CD4-positive, alpha-beta T cell treated with Interleukin-2 at 100 ng/mL for 4 hours (primary cell): Measurements from ENCODE around the gene ADAMTS14.

ENCODE experiments used
- DNase-seq: peaks from one replicate; pipeline ENCODE4 v3.0.0-alpha.2; 2020; ENCODE audit warnings: low spot score

The ADAMTS14 gene

DNA sequence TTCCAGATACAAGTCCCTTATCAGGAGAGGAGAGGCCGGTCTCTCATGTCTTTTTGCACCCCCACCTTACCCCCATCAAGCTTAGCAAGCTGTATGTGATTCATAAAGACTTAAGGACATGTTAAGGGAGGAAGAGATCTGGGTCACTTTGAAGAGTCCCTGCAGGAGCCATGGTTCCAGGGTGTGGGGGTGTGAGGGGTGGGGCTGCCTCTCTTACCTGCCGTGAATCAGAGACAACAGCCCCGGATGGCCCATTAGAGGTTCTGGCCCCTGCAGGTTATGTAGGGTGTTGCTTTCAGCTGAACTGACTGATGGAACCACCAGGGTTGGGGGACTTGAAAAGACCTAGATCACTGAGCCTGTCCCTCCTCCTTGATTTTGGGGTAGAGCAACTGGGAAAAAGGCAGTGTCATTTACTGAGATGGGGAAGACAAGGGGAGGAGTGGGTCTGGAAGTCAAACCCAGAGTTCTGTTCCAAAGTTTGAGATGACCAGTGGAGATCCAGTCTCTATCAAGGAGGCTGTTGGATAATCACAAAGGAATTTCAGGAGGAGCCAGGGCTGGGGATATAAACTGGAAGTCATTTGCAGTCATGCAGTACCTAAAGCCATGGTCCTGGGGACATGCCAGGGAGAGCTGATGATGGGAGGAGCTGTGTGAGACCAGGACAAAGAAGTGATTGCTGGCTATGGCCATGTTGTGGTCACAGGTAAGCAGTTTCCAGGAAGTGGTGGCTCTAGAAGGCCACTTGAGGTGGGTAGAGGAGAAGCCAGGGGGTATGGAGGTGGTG, 23.1 kb downstream of the ADAMTS14 start:
- no peak for DNase-seq

DNA sequence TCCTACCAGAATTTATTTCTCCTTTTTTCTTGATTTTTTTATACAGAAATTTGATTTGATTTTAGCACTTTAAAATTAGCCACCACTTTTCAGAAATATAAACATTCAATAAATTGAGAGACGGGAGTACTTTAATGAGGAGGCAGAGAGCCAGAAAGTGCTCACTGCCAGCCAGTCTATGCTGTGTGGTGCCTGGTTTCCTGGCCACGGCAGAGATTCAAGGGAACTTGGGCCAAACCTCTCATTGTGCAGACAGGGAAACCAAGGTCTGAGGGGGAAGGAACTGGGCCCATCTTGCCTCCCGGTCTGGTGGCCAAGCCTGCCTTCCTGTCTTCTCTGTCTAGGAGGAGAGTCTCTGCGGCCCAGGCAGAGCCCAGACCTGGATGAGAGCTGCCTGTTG, 25.9 kb downstream of the ADAMTS14 start:
- no peak for DNase-seq

GRCh38 chr10:70699063-70699658, 26.9 kb downstream of the ADAMTS14 start:
- no peak for DNase-seq

- DNase-seq: no peak
Observed at GRCh38 chr10:70699659-70700174, 27.4 kb downstream of the ADAMTS14 start.

GRCh38 chr10:70702190-70702763, 30.0 kb downstream of the ADAMTS14 start:
- DNase-seq: no peak

DNA sequence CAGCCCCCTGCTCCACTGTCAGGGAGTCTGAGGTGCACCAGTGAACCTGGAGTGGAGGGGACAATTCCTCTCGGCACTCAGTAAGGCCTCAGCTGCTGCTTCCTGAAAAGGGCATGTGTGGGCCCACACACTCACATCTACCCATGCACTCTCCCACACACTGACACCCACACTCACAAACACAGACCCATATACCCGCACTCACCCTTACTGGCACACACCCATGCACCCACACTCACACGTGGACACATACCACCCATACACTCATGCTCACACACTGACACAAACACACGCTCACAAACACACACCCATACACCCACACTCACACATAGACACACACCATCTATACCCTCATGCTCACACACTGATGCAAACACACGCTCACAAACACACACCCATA, 31.9 kb downstream of the ADAMTS14 start:
- DNase-seq: no peak

- DNase-seq: no peak
Observed at GRCh38 chr10:70705121-70705861, 33.0 kb downstream of the ADAMTS14 start.

GRCh38 chr10:70711177-70711576, 38.9 kb downstream of the ADAMTS14 start:
- DNase-seq: no peak

DNA sequence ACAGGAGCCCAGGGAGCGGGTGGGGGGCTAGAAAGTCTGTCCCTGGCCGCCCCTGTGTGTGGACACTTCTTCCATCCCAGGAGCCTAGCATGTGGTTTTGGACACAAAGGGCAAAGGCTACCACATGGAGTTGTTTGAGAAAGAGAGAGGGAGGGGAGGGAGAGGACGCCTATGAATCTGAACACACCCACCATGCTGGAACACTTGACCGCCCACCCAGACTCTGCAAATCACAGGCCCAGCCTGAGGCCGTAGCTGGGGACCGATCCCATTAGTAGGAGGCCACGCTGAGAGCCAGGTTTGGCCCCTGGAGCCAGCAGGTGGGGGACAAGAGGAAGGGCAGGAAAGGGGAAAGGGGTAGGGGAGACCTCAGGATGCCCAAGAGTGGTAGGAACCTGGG, 39.6 kb downstream of the ADAMTS14 start:
- DNase-seq: no peak

DNA sequence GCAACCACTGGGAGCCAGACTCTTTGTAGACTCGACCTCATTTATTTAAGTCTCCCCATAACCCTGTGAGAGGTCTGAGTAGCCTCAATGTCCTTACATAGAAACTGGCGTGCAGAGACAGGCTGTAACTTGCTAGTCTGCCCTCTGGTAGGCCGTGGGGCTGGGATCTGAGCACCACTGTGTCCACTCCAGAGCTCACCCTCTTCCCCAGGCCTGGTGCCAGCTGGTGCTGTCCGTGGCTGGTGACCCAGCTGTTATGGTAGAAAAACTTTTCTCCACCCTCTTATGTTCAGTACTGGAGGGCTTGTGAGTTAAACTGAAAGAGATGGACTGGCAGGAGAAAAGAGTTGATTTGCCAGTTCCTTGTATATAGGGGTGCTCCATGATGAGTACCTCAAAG, 41.9 kb downstream of the ADAMTS14 start:
- DNase-seq: no peak

GRCh38 chr10:70714951-70715350, 42.6 kb downstream of the ADAMTS14 start:
- DNase-seq: no peak

GRCh38 chr10:70715853-70716795, 43.8 kb downstream of the ADAMTS14 start:
- DNase-seq: no peak

- DNase-seq: no peak
Observed at GRCh38 chr10:70722820-70723424, 50.6 kb downstream of the ADAMTS14 start.

GRCh38 chr10:70723771-70724170, 51.5 kb downstream of the ADAMTS14 start:
- DNase-seq: no peak

DNA sequence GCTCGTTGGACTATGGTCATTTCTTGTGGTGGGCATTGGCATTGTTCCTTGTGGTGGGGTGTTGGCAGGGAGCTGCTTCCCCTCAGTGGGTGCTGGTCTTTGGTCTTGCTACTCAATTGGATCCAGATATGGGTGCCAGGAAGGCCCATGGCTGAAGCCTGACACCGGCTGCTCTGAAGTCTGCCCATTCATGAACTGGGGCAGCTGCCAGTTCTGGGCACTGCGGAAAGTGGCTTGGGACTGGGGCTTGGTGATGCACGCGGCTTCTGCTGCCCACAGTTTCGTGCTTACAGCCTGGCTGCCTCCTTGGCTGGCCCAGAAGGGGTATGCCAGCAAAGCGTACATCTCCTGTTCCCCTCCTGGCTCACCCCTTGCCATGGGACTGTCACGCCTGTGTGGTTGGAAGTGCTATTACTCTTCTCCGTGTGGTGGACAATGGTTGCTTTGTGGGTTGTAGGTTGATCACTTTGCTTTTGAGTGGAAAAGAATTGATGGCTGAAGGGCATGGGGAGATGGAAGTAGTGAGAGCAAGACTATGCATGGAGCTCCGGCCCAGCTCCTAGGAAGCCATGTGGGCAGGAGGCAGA, 54.7 kb downstream of the ADAMTS14 start:
- DNase-seq: no peak

DNA sequence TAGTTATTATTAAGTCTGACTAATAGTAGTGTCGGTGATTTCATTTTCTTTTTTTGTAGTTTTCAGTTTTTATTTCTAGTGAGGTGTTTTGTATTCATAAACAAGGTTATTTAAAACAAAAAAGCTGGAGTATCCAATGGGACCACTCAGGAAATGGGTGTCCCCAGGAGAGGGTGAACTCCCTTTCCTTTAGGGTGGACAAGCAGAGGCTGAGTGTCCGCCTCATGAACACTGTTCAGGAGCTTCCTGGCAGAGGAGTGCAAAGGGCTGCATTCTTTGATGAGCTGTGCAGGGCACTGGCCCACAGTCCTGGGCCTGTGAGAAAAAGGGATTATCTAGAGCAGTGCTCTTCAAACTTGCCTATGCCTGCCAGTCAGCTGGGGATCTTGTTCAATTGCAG, 56.0 kb downstream of the ADAMTS14 start:
- no peak for DNase-seq

- DNase-seq: no peak
Observed at GRCh38 chr10:70729763-70730357, 57.6 kb downstream of the ADAMTS14 start.

- no peak for DNase-seq
Observed at GRCh38 chr10:70730955-70731354, 58.6 kb downstream of the ADAMTS14 start.

DNA sequence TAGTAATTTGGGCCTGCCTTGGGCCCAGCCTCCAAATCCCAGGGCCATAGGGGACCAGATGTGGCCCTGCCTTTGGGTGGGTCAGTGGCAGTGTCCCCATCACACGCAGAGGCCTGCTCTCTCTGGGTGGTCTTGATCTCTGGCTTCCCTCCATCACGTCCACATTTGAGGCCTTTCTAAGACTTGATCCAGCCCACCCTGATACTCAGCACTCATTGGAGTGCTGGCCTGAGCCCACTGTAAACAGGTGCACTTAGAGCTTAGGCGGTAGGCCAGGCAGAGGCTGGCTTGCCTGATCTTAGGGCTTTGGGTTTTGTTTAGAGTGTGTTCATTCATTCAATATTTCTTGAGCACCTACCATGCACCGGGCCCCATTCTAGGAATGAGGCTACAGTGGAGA, 60.3 kb downstream of the ADAMTS14 start:
- no peak for DNase-seq

- no peak for DNase-seq
Observed at GRCh38 chr10:70733051-70733450, 60.7 kb downstream of the ADAMTS14 start.
